H9 (cell line): Measurements from ENCODE around the gene CDKAL1. TPM values are rescaled to one million over a fixed set of nuclear protein-coding genes. Genes with fewer than 3 reads are reported as not detected.

Experiments used
- DNase-seq: peaks from one replicate; pipeline ENCODE4 v3.0.0-alpha.2; 2017
- H2AFZ ChIP-seq: one replicate; pipeline ENCODE4 v1.6.1; 2013; ENCODE audit warnings: mild to moderate bottlenecking, low read length, control low read depth, moderate library complexity
- H2AK5ac ChIP-seq: 2 replicates; pipeline ENCODE4 v1.6.1; 2013; ENCODE audit warnings: low read length, control low read depth, mixed read lengths; ENCODE audit not compliant: insufficient read length
- H2BK120ac ChIP-seq: one replicate; pipeline ENCODE4 v1.6.1; 2013; ENCODE audit warnings: low read depth, mild to moderate bottlenecking, low read length, control low read depth, inconsistent platforms; ENCODE audit not compliant: poor library complexity, severe bottlenecking
- H2BK12ac ChIP-seq: 2 replicates; pipeline ENCODE4 v1.6.1; 2013; ENCODE audit warnings: low read length, control low read depth, mixed read lengths, low read depth; ENCODE audit not compliant: insufficient read length
- H2BK15ac ChIP-seq: 2 replicates; pipeline ENCODE4 v1.6.1; 2013; ENCODE audit warnings: low read depth, low read length, control low read depth
- H2BK20ac ChIP-seq: one replicate; pipeline ENCODE4 v1.6.1; 2013; ENCODE audit warnings: low read depth, mild to moderate bottlenecking, low read length, control low read depth, inconsistent platforms; ENCODE audit not compliant: poor library complexity, severe bottlenecking
- H2BK5ac ChIP-seq: 2 replicates; pipeline ENCODE4 v1.6.1; 2013; ENCODE audit warnings: low read length, control low read depth, mixed read lengths; ENCODE audit not compliant: insufficient read length
- H3K14ac ChIP-seq: 2 replicates; pipeline ENCODE4 v1.6.1; 2013; ENCODE audit warnings: low read length, control low read depth; ENCODE audit not compliant: insufficient read depth
- H3K18ac ChIP-seq: 2 replicates; pipeline ENCODE4 v1.6.1; 2013; ENCODE audit warnings: low read depth, mild to moderate bottlenecking, mixed read lengths, low read length, control low read depth; ENCODE audit not compliant: insufficient read length
- H3K23ac ChIP-seq: 2 replicates; pipeline ENCODE4 v1.6.1; 2013; ENCODE audit warnings: low read length, control low read depth, mixed read lengths, low read depth; ENCODE audit not compliant: insufficient read length
- H3K23me2 ChIP-seq: 2 replicates; pipeline ENCODE4 v1.6.1; 2013; ENCODE audit warnings: low read depth, mild to moderate bottlenecking, mixed read lengths, low read length, control low read depth; ENCODE audit not compliant: insufficient read length, poor library complexity, severe bottlenecking
- H3K27ac ChIP-seq: 2 replicates; pipeline ENCODE4 v1.5.1; 2013; ENCODE audit warnings: low read length, control low read depth, mixed read lengths, low read depth; ENCODE audit not compliant: insufficient read length
- H3K27me3 ChIP-seq: 2 replicates; pipeline ENCODE4 v1.6.1; 2013; ENCODE audit warnings: low read length, control low read depth, inconsistent platforms; ENCODE audit not compliant: insufficient read depth
- H3K4ac ChIP-seq: 2 replicates; pipeline ENCODE4 v1.6.1; 2013; ENCODE audit warnings: low read depth, mild to moderate bottlenecking, control low read depth, inconsistent platforms, low read length, moderate library complexity
- H3K4me1 ChIP-seq: 2 replicates; pipeline ENCODE4 v1.6.1; 2013; ENCODE audit warnings: low read length, control low read depth, inconsistent platforms; ENCODE audit not compliant: insufficient read depth
- H3K4me2 ChIP-seq: 2 replicates; pipeline ENCODE4 v1.6.1; 2013; ENCODE audit warnings: low read length, control low read depth, mixed read lengths; ENCODE audit not compliant: insufficient read length, insufficient read depth
- H3K56ac ChIP-seq: 2 replicates; pipeline ENCODE4 v1.6.1; 2013; ENCODE audit warnings: low read depth, mild to moderate bottlenecking, mixed read lengths, low read length, control low read depth; ENCODE audit not compliant: insufficient read length
- H3K79me1 ChIP-seq: 2 replicates; pipeline ENCODE4 v1.6.1; 2013; ENCODE audit warnings: low read depth, mild to moderate bottlenecking, moderate library complexity, low read length, control low read depth, inconsistent platforms; ENCODE audit not compliant: insufficient read depth, poor library complexity, severe bottlenecking
- H3K79me2 ChIP-seq: 2 replicates; pipeline ENCODE4 v1.6.1; 2013; ENCODE audit warnings: low read length, control low read depth, inconsistent platforms; ENCODE audit not compliant: insufficient read depth
- H3K9ac ChIP-seq: 2 replicates; pipeline ENCODE4 v1.6.1; 2013; ENCODE audit warnings: low read length, control low read depth, mixed read lengths; ENCODE audit not compliant: insufficient read length; ENCODE audit errors: extremely low read depth
- H3K9me3 ChIP-seq: one replicate; pipeline ENCODE4 v1.6.1; 2013; ENCODE audit warnings: low read depth, low read length, inconsistent platforms; ENCODE audit not compliant: control insufficient read depth
- H3T11ph ChIP-seq: one replicate; pipeline ENCODE4 v1.6.1; 2013; ENCODE audit warnings: mild to moderate bottlenecking, low read length, control low read depth, inconsistent platforms
- H4K20me1 ChIP-seq: one replicate; pipeline ENCODE4 v1.6.1; 2013; ENCODE audit not compliant: control insufficient read depth, insufficient read length, insufficient read depth
- H4K5ac ChIP-seq: 2 replicates; pipeline ENCODE4 v1.6.1; 2013; ENCODE audit warnings: low read depth, mild to moderate bottlenecking, mixed read lengths, low read length, control low read depth; ENCODE audit not compliant: insufficient read length
- H4K8ac ChIP-seq: replicated peaks from 2 replicates; pipeline ENCODE4 v1.6.1; 2013; ENCODE audit warnings: low read length, control low read depth, mixed read lengths, low read depth; ENCODE audit not compliant: insufficient read length
- H4K91ac ChIP-seq: 2 replicates; pipeline ENCODE4 v1.6.1; 2013; ENCODE audit warnings: low read depth, mild to moderate bottlenecking, moderate library complexity, mixed read lengths, low read length, control low read depth; ENCODE audit not compliant: insufficient read length
- H3K27ac Mint-ChIP-seq, 3 experiments: 2 replicates in 2 of 3; 3 replicates in 1 of 3; pipeline ENCODE4 v1.8.0; 2020 to 2021; ENCODE audit warnings: mixed read lengths in 3 of 3, mild to moderate bottlenecking in 1 of 3, moderate library complexity in 1 of 3
- H3K27me3 Mint-ChIP-seq: 2 replicates; pipeline ENCODE4 v1.8.0; 2021; ENCODE audit warnings: low read depth, mild to moderate bottlenecking, moderate library complexity, mixed read lengths
- H3K36me3 Mint-ChIP-seq, 3 experiments: 2 replicates in 2 of 3; 3 replicates in 1 of 3; pipeline ENCODE4 v1.8.0; 2020 to 2021; ENCODE audit warnings: low read depth in 3 of 3, mixed read lengths in 3 of 3; ENCODE audit not compliant: insufficient read depth in 1 of 3
- H3K4me1 Mint-ChIP-seq, 2 experiments: 2 replicates each; pipeline ENCODE4 v1.8.0; 2020; ENCODE audit warnings: mixed read lengths in 2 of 2
- H3K4me3 Mint-ChIP-seq, 2 experiments: 2 replicates in 1 of 2; 3 replicates in 1 of 2; pipeline ENCODE4 v1.8.0; 2020 to 2021; ENCODE audit warnings: mild to moderate bottlenecking in 2 of 2, mixed read lengths in 2 of 2, moderate library complexity in 1 of 2
- H3K9me3 Mint-ChIP-seq, 2 experiments: 2 replicates in 1 of 2; 3 replicates in 1 of 2; pipeline ENCODE4 v1.8.0; 2020; ENCODE audit warnings: mild to moderate bottlenecking in 2 of 2, mixed read lengths in 2 of 2, moderate library complexity in 1 of 2
- CTCF ChIP-seq: fragments of 200-600 bp; sonication (generic); conservative IDR thresholded peaks from 3 replicates; pipeline ENCODE4 v1.8.0; 2021; ENCODE audit warnings: antibody characterized with exemption, mild to moderate bottlenecking
- WGBS: extraction: QIAGEN DNeasy Blood & Tissue Kit; methylation state at CpG from one replicate; pipeline ENCODE4 v1.1.7; 2013; ENCODE audit warnings: missing lambda C conversion rate, low lambda C conversion rate, mixed read lengths; ENCODE audit not compliant: insufficient read length; ENCODE audit errors: extremely low coverage; 5-methylcytosine and 5-hydroxymethylcytosine counted together
- total RNA-seq: library from RNA; stranded (reverse); gene quantifications from 2 replicates; pipeline ENCODE4 v1.2.1, GENCODE V29; 2021

CDKAL1 gene
- total RNA-seq, 1 experiment from 2014 or later: 23.0 TPM

- H2BK20ac ChIP-seq: no peak overlapping the region
- no peak overlapping the region for H2BK12ac ChIP-seq
- no peak overlapping the region for H3K4ac ChIP-seq
- peaks cover 19 to 30% (median 22%) of the 10 kb centered on the region in 3 experiments for H3K36me3 Mint-ChIP-seq
- no peak overlapping the region for H3K4me3 Mint-ChIP-seq
- H3K9me3 Mint-ChIP-seq: peaks cover 21 to 22% of the 10 kb centered on the region in 2 experiments
- no peak overlapping the region for H3K4me2 ChIP-seq
- H3K27me3 Mint-ChIP-seq: no peaks in the 10 kb centered on the region
- H4K8ac ChIP-seq: no peak overlapping the region
- no peak overlapping the region for H3T11ph ChIP-seq
- H3K79me2 ChIP-seq: no peaks in the 10 kb centered on the region
- no peaks in the 10 kb centered on the region for H3K79me1 ChIP-seq
- no peaks in the 10 kb centered on the region for H3K23me2 ChIP-seq
- H3K27ac ChIP-seq: no peak overlapping the region
- no peak overlapping the region for H3K27ac Mint-ChIP-seq
- no peak overlapping the region for H3K23ac ChIP-seq
- H3K14ac ChIP-seq: no peak overlapping the region
- no peak overlapping the region for H4K5ac ChIP-seq
- H4K20me1 ChIP-seq: no peaks in the 10 kb centered on the region
- no peak for DNase-seq
- no peaks in the 10 kb centered on the region for H3K27me3 ChIP-seq
- no peak for TF ChIP-seq CTCF
- no peak overlapping the region for H3K18ac ChIP-seq
- H3K4me1 Mint-ChIP-seq: peaks cover 15 to 17% of the 10 kb centered on the region in 2 experiments
- no peak overlapping the region for H3K56ac ChIP-seq
- H2BK120ac ChIP-seq: no peak overlapping the region
- no CpG with 5 or more reads among the region's 2 CpGs for WGBS
- H3K9ac ChIP-seq: no peak overlapping the region
- no peak overlapping the region for H2BK5ac ChIP-seq
- no peak overlapping the region for H4K91ac ChIP-seq
- peaks cover 3% of the 10 kb centered on the region; the same call in 1 of the 2 replicates for H3K4me1 ChIP-seq
- no peak overlapping the region for H2AK5ac ChIP-seq
- H3K9me3 ChIP-seq: no peaks in the 10 kb centered on the region
- no peak overlapping the region for H2BK15ac ChIP-seq
- H2AFZ ChIP-seq: no peak overlapping the region
Observed at GRCh38 chr6:21238208-21238607, 704.0 kb downstream of the CDKAL1 start.
